HG02885 (cell line): ENCODE results near the gene CFH.
"Not testable (repeated sequence)": the region's sequence is repeated elsewhere in the genome, so short reads cannot be mapped to it uniquely, and the experiment has no call there.

ENCODE experiments used
- ATAC-seq: cut with Tn5 transposase; IDR thresholded peaks from one replicate; pipeline ENCODE4 v1.9.1; 2021; ENCODE audit warnings: mild to moderate bottlenecking; ENCODE audit not compliant: unreplicated experiment, poor library complexity

CFH gene

DNA sequence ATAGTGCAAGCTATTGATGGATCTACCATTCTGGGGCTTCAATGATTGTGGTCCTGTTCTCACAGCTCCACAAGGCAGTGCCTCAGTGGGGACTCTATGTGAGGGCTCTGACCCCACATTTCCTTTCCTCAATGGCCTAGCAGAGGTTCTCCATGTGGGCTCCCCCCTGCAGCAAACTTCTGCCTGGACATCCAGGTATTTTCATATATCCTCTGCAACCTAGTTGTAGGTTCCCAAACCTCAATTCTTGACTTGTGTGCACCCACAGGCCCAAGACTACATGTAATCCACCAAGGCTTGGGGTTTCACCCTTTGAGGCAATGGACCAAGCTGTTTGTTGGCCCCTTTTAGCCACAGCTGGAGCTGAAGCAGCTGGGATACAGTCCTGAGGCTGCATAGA lies 86.9 kb downstream of the CFH start:
- no peak for ATAC-seq

DNA sequence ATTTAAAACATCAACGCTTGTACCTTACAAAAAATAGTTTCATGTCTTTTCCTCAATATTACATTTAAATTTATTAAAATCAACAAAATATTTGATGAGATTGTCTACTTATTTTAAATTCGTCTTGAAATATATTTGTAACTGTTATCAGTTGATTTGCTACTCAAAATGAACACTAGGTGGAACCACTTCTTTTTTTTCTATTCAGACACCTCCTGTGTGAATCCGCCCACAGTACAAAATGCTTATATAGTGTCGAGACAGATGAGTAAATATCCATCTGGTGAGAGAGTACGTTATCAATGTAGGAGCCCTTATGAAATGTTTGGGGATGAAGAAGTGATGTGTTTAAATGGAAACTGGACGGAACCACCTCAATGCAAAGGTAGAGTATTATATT lies 91.4 kb downstream of the CFH start:
- ATAC-seq = peak; percentile 97

DNA sequence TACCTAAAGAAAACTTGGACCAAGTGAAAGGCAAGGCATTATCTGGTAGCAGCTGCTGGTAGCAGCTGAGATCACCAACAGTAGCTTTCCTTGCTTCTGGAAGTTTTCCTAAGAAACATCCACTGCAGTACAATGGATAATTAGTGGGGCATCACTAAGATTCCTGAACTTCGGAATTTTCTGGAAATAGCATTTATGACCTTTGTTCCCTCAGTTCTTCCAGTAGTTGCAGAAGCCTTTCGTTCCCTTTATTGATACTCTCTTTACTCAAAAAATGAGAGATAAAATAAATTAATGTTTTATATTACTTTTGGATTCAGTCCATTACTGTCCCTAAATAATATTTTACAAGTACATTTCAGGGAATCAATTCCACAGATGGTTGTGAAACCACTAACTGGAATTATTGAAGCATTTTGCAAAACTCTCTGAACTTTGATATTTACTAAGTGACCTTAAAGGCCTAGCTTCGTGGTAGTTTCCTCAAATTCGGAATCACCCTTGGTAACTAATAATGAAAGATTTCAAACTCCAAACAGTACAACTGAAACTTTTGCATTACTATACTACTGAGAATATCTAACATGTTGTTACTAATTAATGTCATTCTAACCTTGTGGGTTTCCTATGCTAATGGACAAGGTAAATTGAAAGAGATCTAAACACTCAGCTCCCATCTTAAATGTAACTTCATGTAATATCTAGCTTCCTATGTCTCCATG lies 113.3 kb downstream of the CFH start:
- not testable (repeated sequence) for ATAC-seq

DNA sequence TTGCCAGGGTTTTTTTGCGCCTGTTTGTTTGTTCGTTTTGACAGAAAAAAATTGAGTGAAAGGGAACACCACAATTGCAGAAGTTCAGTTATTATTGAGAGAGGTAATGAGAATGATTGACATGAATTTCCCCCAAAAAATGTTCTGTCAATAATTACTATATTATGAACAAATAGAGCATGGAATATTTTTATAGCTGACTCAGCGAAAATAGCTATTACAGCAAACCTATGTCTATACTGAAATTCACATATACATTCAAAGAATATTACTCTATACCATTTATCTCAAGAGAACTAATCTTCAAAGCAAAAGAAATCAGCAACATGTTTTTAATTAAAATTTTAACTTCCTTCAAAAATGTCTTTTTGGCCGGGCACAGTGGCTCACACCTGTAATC lies 118.0 kb downstream of the CFH start:
- ATAC-seq = not testable (repeated sequence)

DNA sequence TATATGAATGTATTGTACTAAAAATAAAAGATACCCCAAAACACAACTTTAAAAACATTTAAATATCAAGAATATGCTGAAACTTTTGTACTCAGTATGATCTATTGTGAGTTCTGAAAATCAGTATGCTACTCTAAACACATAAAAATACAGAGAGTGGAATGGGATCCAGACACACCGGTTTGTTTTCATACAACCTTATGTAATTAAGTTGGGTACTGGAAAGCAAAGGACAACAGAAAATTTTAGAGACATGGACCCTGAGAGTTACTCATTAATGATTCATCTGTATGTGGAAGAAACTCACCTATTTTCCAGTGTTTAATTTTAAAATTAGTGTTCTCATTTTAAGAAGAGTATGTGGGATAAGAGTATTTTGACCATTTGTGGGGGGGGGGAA lies 121.9 kb downstream of the CFH start:
- no peak for ATAC-seq

DNA sequence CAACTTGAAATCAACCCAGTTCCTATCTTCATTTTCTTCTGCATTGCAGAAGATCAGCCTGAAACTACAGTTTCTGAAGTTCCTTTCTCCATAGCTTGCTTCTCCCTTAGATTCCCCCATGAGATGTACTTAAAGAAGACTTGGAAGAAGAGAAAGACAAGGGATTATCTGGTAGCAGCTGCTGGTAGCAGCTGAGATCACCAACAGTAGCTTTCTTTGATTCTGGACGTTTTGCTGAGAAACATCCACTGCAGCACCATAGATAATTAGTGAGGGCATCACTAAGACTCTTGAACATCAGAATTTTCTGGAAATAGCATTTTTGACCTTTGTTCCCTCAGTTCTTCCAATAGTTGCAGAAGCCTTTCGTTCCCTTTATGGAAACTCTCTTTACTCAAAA lies 122.3 kb downstream of the CFH start:
- no peak for ATAC-seq

DNA sequence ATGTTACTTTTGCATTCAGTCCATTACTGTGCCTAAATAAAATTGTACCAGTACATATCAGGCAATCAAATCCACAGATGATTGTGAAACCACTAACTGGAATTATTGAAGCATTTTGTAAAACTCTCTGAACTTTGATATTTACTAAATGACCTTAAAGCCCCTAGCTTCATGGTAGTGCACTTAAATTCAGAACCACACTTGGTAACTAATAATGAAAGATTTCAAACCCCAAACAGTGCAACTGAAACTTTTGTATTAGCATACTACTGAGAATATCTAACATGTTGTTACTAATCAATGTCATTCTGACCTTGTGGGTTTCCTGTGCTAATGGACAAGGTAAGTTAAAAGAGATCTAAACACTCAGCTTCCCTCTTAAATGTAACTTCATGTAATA lies 122.8 kb downstream of the CFH start, which contains the start of gene CFHR3:
Gene CFHR3, plus strand, starts transcription at position 238 of the 400 bp plus-strand sequence. Its CDS starts 47 bp downstream, at position 285.
- peak; percentile 49 for ATAC-seq

DNA sequence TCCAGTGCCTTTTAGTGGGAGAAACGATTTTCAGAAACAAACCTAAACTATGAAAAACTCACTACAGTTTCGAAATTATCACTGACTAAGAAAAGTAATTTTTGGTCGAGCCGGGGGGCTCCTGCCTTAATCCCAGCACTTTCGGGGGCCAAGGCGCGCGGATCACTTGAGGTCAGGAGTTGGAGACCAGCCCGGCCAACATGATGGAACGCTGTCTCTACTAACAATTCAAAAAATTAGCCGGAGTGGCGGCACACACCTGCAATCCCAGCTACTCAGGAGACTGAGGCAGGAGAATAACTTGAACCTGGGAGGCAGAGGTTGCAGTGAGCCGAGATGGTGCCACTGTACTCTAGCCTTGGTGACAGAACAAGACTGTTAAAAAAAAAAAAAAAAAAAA lies 125.8 kb downstream of the CFH start:
- no peak for ATAC-seq

DNA sequence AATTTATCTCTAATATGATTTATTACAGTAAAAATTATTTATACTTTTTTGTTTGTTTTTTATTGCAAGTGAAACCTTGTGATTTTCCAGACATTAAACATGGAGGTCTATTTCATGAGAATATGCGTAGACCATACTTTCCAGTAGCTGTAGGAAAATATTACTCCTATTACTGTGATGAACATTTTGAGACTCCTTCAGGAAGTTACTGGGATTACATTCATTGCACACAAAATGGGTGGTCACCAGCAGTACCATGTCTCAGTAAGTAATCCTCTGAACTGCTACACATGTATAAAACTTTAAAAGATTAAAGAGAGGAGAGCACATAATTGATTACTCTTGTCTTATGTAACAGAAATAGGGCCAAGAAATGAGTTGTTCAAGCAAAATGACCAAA lies 127.2 kb downstream of the CFH start:
- no peak for ATAC-seq

DNA sequence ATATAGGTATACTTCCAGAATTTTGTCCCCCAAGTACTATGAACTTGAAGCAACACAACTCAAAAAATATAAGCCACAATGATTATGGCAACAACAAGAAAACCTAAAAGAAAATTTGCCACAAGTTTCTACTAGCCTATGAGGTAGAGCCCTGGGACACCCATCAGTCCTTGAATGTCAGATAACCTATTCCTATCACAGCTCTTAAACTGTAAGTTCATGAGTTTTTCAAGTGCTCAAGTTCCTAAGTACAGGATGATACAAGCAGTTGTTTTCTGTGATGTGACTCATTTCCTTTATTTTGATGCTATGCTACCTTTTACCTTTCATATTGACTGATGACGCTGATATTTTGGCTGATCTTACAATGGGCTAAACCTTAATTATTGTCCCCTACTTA lies 139.4 kb downstream of the CFH start:
- not testable (repeated sequence) for ATAC-seq

DNA sequence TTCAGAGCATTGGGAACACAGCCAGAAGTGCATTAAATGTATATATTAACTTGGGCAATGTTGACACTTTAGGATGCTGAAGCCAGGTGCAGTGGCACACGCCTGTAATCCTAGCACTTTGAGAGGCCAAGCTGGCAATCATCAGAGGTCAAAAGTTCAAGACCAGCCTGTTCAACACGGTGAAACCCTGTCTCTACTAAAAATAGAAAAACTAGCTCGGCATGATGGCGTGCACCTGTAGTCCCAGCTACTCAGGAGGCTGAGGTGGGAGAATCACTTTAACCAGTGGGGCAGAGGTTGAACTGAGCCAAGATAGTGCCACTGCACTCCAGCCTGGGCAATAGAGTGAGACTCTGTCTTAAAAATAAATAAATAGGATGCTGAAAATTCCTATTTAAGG lies 142.3 kb downstream of the CFH start:
- not testable (repeated sequence) for ATAC-seq
